Amygdala (tissue), 56 donors: ENCODE data around the gene AOPEP.

ENCODE experiments used
- DNase-seq, 56 donors: peaks; one replicate each; lab custom pipeline; 2025; lab: John Stamatoyannopoulos, UW

Gene AOPEP

GRCh38 chr9:94713436-94714215, 12.9 kb upstream of the AOPEP start:
- no peak for DNase-seq

GRCh38 chr9:94714494-94714893, 12.0 kb upstream of the AOPEP start:
- no peak for DNase-seq

- peak in 1 of 56 donors; percentile 37 for DNase-seq
Measured at GRCh38 chr9:94717761-94718160, 8.7 kb upstream of the AOPEP start.

DNA sequence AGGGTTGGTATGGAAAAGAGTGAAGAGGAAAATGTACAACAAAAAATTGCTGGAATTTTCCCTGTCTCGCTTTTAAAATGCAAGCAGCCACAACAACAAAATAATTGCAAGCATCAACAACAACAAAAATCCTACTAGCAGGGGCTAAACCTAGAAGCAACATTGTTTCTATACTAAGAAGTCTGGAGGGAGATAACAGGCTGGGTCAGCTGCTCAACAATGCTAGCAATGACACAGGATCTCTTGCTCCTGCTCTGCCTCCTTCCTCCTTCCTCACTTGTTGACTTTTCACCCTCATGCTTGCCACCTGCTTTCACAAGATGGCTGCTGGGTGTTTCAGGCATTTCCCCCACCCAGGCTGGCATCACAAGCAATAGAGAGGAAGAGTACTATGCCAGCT, 7.6 kb upstream of the AOPEP start:
- no peak for DNase-seq

DNA sequence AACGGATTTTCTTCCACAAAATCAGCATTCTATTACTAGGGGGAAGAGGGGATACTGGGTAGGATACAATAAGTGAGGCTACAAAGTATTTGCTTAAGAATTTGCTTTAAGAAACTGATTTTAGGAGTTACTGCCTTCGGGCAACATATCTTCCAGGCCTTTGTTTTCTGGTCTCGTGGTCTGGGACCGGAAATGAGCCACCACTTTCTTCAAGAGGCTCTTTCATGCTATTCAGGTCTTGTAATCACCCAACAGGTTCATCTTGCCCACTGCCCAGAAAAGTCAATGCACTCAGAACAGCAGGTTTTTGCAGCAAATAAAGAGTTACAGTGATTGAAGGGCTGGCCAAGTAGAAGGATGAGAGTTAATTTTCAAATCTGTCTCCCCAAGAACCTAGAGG, 6.6 kb upstream of the AOPEP start:
- DNase-seq, result no peak

DNA sequence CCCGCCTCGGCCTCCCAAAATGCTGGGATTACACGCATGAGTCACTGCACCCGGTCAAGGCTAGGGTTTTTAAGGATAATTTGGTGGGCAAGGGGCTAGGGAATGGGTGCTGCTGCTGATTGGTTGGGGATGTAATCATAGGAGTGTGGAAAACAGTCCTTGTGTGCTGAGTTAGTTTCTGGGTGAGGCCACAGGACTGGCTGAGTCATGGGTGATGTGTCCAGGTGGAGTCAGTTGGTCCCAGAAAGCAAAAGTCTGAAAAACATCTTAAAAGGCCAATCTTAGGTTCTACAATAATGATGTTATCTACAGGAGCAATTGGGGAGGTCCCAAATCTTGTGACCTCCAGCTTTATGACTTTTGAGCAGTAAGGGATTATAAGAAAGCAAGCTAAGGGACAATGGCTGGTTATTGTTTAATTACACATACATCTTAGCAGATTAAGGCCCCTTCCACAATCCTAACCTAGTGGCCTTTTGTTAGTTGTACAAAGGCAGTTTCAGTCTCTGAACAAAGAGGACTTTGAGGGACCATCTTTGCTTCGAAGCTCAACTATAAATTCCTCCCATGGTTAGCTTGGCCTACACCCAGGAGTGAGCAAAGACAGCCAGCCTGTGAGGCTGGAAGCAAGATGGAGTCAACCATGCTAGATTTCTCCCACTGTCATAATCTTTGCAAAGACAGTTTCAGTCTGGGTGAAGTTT, 5.5 kb upstream of the AOPEP start:
- DNase-seq, result peak in 6 of 56 donors; percentile 3 to 18 (median 8)

DNA sequence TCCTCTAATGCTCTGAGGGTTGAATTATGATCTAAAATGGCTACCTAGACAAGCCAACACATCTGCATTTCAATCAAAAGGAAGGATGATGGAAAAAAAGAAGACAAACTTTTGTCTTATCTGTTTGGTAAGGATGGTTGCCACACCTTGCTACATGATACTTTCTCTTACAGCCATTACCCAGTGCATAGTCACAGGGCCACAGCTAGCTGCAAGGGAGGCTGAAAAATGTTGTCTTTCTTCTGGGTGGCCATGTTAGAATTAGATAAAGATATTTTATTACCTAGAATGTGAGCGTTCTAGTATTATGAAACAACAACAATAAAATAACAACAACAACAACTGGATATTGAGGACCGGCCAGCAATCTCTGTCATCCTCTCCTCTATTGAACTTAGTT, 4.7 kb upstream of the AOPEP start:
- no peak for DNase-seq

DNA sequence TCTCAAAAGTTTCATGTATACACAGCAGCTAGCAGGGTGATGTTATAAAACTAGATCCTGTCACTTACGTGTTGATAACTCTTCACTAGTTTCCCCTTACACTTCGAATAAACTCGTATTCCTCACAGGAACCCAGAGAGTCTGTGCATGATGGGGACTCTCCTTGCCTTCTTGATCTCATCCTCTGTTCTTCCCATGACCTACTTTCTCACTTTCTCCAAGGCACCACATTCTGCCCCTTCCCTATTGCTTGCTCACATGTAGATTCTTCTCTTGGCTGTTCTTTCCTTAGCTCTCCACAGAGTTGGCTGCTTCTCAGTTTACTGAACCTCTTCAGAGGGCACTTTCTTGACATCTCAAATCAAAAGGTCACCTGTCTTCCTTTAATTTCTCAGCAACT, 1.2 kb upstream of the AOPEP start:
- DNase-seq, result no peak

DNA sequence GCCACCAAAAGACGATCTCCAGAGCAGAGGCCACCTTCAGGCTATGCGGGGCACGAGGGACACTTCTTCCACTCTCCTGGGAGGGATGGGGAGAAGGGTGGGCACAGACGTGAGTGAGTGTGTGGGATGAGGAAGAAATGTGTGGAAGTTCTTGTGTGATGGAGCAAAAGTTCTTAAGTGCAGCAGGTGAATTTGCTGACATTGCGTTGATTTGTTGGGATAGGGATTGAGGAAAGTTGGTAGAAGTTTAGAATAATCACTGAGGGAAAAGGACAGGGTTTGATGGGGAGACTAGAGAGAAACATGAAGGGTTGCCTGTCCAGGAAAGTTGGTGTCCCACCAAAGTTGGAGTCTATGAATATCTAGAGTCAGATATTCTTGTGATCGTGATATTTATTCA, 2.2 kb downstream of the AOPEP start:
- DNase-seq, result no peak

GRCh38 chr9:94729199-94729598, 2.7 kb downstream of the AOPEP start:
- DNase-seq, result no peak

DNA sequence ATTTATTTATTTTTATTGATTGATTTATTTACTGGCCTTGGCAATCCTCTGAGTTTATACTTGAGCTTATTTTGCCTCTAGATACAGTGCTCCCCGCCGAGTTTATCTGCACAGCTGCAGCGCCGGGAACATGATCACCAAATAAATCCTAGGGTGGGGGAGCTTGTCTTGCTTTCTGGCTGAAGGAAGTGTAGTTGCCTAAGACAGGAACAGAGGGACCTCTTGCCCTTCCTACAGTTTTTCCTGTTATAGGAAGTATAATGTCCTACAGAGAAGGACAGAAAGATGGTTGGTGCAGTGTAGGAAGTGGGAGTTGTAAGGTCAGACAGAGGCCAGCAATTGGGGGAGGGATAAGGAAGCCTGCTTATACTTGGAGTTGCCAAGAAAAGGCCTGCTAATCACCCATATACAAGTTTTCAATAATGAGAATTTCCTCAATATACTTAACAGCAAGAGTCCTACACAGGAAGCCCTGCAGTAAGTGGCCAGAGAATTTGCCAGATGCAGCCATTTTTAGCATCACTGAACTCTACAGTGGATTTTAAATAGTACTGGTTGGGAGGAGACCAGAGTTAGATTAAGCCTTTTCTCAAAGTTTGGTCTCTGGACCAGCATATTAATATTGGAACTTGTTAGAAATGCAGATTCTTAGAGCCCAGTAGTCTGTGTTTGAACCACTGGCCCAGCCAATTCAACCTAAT, 7.7 kb downstream of the AOPEP start:
- DNase-seq, result no peak

- no peak for DNase-seq
Measured at GRCh38 chr9:94736759-94737158, 10.3 kb downstream of the AOPEP start.

GRCh38 chr9:94740145-94740840, 13.8 kb downstream of the AOPEP start:
- DNase-seq, result peak in 3 of 56 donors; percentile 3 to 19 (median 15)

- DNase-seq, result no peak
Measured at GRCh38 chr9:94741866-94742265, 15.4 kb downstream of the AOPEP start.

- no peak for DNase-seq
Measured at GRCh38 chr9:94743035-94743954, 16.8 kb downstream of the AOPEP start.

GRCh38 chr9:94745806-94746540, 19.5 kb downstream of the AOPEP start:
- DNase-seq, result no peak

DNA sequence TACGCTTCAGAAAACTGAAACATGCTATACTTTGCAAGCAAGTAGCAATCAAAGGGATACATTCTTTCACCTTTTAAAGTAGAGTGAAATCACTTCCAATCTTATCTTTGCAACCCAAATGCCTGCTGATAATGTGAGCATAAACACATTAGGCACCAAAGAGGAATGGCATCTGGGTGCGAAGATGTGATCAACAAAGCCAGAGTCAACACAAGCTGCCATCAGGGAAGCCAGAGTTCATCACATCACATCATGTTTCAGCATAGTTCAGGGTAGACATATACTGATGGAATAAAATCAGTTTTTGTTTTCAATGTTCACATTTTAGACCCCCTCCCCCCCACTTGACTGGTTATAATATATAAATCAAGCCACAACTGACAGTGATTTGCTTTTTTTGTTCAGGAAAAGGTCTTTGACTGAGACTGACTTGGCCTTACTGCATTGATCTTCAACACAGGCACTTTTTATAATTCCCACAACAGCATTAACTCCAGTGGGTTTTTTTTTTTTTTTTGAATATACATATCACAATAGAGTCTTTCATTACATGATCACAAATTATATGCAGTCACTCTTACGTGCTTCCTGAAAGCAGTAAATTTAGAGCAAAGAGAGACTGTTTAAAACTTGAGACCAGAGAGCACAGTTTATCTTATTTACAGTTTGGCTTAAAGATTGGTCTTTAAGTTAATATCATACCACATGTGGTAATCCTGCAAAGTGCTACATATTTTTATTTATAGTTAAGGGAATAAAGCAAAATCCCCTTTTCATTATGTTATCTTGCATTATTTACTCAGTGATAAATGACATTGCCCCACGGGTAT, 20.3 kb downstream of the AOPEP start:
- DNase-seq, result no peak

GRCh38 chr9:94754976-94755475, 28.5 kb downstream of the AOPEP start:
- no peak for DNase-seq
